Endothelial cell of umbilical vein (primary cell): Measurements from ENCODE around the gene OSER1. TPM values are rescaled to one million over a fixed set of nuclear protein-coding genes. Genes with fewer than 3 reads are reported as not detected.

ENCODE experiments used
- BruUV-seq: library from RNA; stranded (reverse); fragments of 400-500 nt; replicated peaks from 2 replicates; lab custom pipeline; 2021; lab: Mats Ljungman, UMichigan
- CTCF ChIA-PET: fragments of 300-600, 350-600 bp; sonication (Branson Sonifier 250); formaldehyde crosslinking; loops from one replicate; lab custom pipeline; 2021; ENCODE audit warnings: antibody characterized with exemption, inconsistent platforms; lab: Charles Lee
- POLR2A ChIA-PET: fragments of 300-600, 350-600 bp; sonication (Branson Sonifier 250); formaldehyde crosslinking; loops from one replicate; lab custom pipeline; 2021; ENCODE audit warnings: antibody characterized with exemption, inconsistent platforms; lab: Charles Lee
- DNase-seq: peaks from one replicate; pipeline ENCODE4 v3.0.0-alpha.2; 2011; ENCODE audit warnings: low read depth, low spot score
- FAIRE-seq: peaks from 2 replicates; lab custom pipeline; 2011; peaks lifted over from hg19 to GRCh38; lab: Jason Lieb, UNC
- H2AFZ ChIP-seq: 2 replicates; pipeline ENCODE4 v1.6.0; 2012; ENCODE audit warnings: low read depth, low read length, control low read depth, inconsistent platforms
- H3K27ac ChIP-seq: 2 replicates; pipeline ENCODE4 v1.5.1; 2011; ENCODE audit warnings: low read depth, mild to moderate bottlenecking, control low read depth, low read length, moderate library complexity; ENCODE audit not compliant: insufficient read depth
- H3K27me3 ChIP-seq, 2 experiments: 2 replicates each; pipeline versions ENCODE4 v1.6.0 to v1.6.1; 2011; ENCODE audit warnings: low read length in 2 of 2, mixed read lengths in 1 of 2; ENCODE audit not compliant: control insufficient read depth in 2 of 2, insufficient read depth in 2 of 2
- H3K36me3 ChIP-seq, 2 experiments: 2 replicates in 1 of 2; 3 replicates in 1 of 2; pipeline ENCODE4 v1.5.1; 2011; ENCODE audit warnings: low read length in 2 of 2, mild to moderate bottlenecking in 1 of 2, moderate library complexity in 1 of 2; ENCODE audit not compliant: control insufficient read depth in 2 of 2, insufficient read depth in 2 of 2; ENCODE audit errors: extremely low read depth in 1 of 2
- H3K4me1 ChIP-seq: 3 replicates; pipeline ENCODE4 v1.5.1; 2011; ENCODE audit warnings: mild to moderate bottlenecking, low read length; ENCODE audit not compliant: control insufficient read depth, insufficient read depth; ENCODE audit errors: extremely low read depth
- H3K4me2 ChIP-seq: 2 replicates; pipeline ENCODE4 v1.6.1; 2011; ENCODE audit warnings: low read length, control low read depth, mixed read lengths; ENCODE audit not compliant: insufficient read depth
- H3K4me3 ChIP-seq, 3 experiments: fragments of 200-600 bp in 1 of 3; sonication (generic), shearing (Covaris generic) in 1 of 3; replicated peaks in 1 of 3; 2 replicates each; pipeline ENCODE4 v1.5.1; 2011 to 2016; ENCODE audit warnings: control low read depth in 3 of 3, low read length in 3 of 3, mild to moderate bottlenecking in 2 of 3, inconsistent platforms in 1 of 3, low read depth in 1 of 3, moderate library complexity in 1 of 3; ENCODE audit not compliant: insufficient read depth in 1 of 3
- H3K79me2 ChIP-seq: 2 replicates; pipeline ENCODE4 v1.6.0; 2012; ENCODE audit warnings: low read length, inconsistent platforms; ENCODE audit not compliant: control insufficient read depth, insufficient read depth
- H3K9ac ChIP-seq: replicated peaks from 2 replicates; pipeline ENCODE3; 2011; ENCODE audit warnings: low read length, control low read depth; ENCODE audit not compliant: insufficient read depth; ENCODE audit errors: extremely low read depth
- H3K9me1 ChIP-seq: replicated peaks from 3 replicates; pipeline ENCODE4 v1.6.0; 2011; ENCODE audit warnings: mild to moderate bottlenecking, low read length; ENCODE audit not compliant: control insufficient read depth, insufficient read depth; ENCODE audit errors: extremely low read depth
- H3K9me3 ChIP-seq: replicated peaks from 2 replicates; pipeline ENCODE4 v1.5.1; 2012; ENCODE audit warnings: low read length, inconsistent platforms; ENCODE audit not compliant: control insufficient read depth, insufficient read depth
- H4K20me1 ChIP-seq: replicated peaks from 2 replicates; pipeline ENCODE3; 2011; ENCODE audit warnings: mild to moderate bottlenecking, low read length; ENCODE audit not compliant: control insufficient read depth, insufficient read depth; ENCODE audit errors: extremely low read depth
- EZH2 ChIP-seq: IDR thresholded peaks from 2 replicates; pipeline ENCODE4 v1.6.1; 2012; ENCODE audit warnings: borderline replicate concordance, low read depth, mild to moderate bottlenecking, moderate library complexity, low read length, inconsistent platforms; ENCODE audit not compliant: severe bottlenecking
- FOS ChIP-seq: IDR thresholded peaks from 2 replicates; pipeline ENCODE4 v1.6.1; 2011; ENCODE audit warnings: mild to moderate bottlenecking, low read length, moderate library complexity, borderline replicate concordance; ENCODE audit not compliant: insufficient read depth
- GATA2 ChIP-seq: IDR thresholded peaks from 2 replicates; pipeline ENCODE4 v1.7.0; 2011; ENCODE audit warnings: low read depth, mild to moderate bottlenecking, moderate library complexity, mixed read lengths, low read length; ENCODE audit not compliant: insufficient read length, insufficient read depth
- JUN ChIP-seq: IDR thresholded peaks from 2 replicates; pipeline ENCODE4 v1.6.1; 2011; ENCODE audit warnings: borderline replicate concordance, low read depth; ENCODE audit not compliant: insufficient read length, insufficient read depth
- MYC ChIP-seq: IDR thresholded peaks from one replicate; pipeline ENCODE4 v1.6.1; 2011; ENCODE audit warnings: mild to moderate bottlenecking, low read depth, low read length
- POLR2A ChIP-seq: IDR thresholded peaks from 2 replicates; pipeline ENCODE4 v1.6.1; 2012; ENCODE audit warnings: low read depth, mild to moderate bottlenecking, control low read depth, low read length
- POLR2AphosphoS5 ChIP-seq: IDR thresholded peaks from 2 replicates; pipeline ENCODE4 v1.6.1; 2012; ENCODE audit warnings: low read depth, mild to moderate bottlenecking, control low read depth, low read length, moderate library complexity; ENCODE audit not compliant: insufficient read depth
- dilution Hi-C: fragments of 300-500 bp; cut with MboI; formaldehyde crosslinking; loops from one replicate; pipeline ENCODE4 v1.15.0; 2019; ENCODE audit warnings: low sequenced_read_pairs; ENCODE audit not compliant: extremely low pct_ligation_motif_present
- intact Hi-C: fragments of 100-400 bp; cut with micrococcal nuclease; formaldehyde crosslinking; loops from one replicate; pipeline ENCODE4 v1.10.0; 2022
- polyA plus RNA-seq, 4 experiments: library from polyadenylated mRNA; depleted of rRNA in 3 of 4; stranded (reverse) in 3 of 4; unstranded in 1 of 4; fragments of >200 nt; gene quantifications; 2 replicates each; pipeline versions ENCODE4 v1.2.1 to v1.2.3, GENCODE V29; 2011 to 2012; ENCODE audit warnings: missing spikeins in 1 of 4
- total RNA-seq: library from RNA; stranded (reverse); gene quantifications from 2 replicates; pipeline ENCODE4 v1.2.3, GENCODE V29; 2021
- TF ChIP-seq, protein P1 (sequence below), 2 donors: IDR thresholded peaks; 1 replicate in 1 of 2; 2 replicates in 1 of 2; pipeline ENCODE4 v1.5.1; 2011; ENCODE audit warnings: low read length in 2 of 2, mild to moderate bottlenecking in 2 of 2, moderate library complexity in 2 of 2, control low read depth in 1 of 2, inconsistent platforms in 1 of 2, low read depth in 1 of 2; ENCODE audit not compliant: insufficient read depth in 1 of 2; ENCODE audit errors: extremely low read depth in 1 of 2
- TF ChIP-seq, protein P2 (sequence below): IDR thresholded peaks from 2 replicates; pipeline ENCODE4 v1.6.1; 2011; ENCODE audit not compliant: insufficient read depth, insufficient read length

Gene OSER1
- total and polyA plus RNA-seq, 2 donors (not counting 3 experiments of a cell fraction or from before 2014, with no cell fraction given): 30.8 to 36.0 TPM

DNA sequence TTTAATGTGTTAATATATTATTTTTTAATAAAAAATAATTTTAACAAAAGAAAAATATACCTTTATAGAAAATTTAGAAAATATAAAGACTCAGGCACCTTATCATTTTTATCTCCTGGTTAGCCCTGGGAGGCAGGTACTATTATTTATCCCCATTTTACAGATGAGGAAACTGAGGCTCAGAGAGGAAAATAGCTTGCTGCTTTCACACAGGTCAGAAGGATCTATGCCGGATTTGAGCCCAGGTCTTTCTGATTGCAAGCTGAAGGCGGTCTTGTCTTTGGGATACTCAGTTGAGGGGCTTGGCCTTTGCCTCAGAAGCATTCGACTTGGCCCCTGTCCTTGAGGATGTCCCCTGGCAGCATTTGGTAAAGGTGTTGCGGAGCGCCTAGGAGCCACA, 11.5 kb upstream of the OSER1 start:
- Histone ChIP-seq H3K9me1 (no peaks in the 10 kb centered on the region), H3K36me3 (no peaks in the 10 kb centered on the region), H2AFZ (no peak overlapping the region), H4K20me1 (no peaks in the 10 kb centered on the region), H3K27me3 (no peaks in the 10 kb centered on the region), H3K4me2 (no peak overlapping the region), H3K27ac (no peak overlapping the region), H3K4me3 (no peak overlapping the region), H3K4me1 (no peaks in the 10 kb centered on the region), H3K9ac (no peak overlapping the region), H3K79me2 (no peaks in the 10 kb centered on the region), H3K9me3 (no peaks in the 10 kb centered on the region)
- ChIA-PET CTCF (interaction anchor here (1.1 to 1.3 kb wide), 2 partner anchors 8 to 89 kb away, joined by 3 read pairs; partner anchors contain the start of gene FITM2), POLR2A (no interaction called here)
- dilution Hi-C loops (no loop called here), intact Hi-C loops (no loop called here)
- TF ChIP-seq POLR2AphosphoS5: no peak
- TF ChIP-seq GATA2: no peak
- no peak for TF ChIP-seq JUN
- TF ChIP-seq, protein P1, sequence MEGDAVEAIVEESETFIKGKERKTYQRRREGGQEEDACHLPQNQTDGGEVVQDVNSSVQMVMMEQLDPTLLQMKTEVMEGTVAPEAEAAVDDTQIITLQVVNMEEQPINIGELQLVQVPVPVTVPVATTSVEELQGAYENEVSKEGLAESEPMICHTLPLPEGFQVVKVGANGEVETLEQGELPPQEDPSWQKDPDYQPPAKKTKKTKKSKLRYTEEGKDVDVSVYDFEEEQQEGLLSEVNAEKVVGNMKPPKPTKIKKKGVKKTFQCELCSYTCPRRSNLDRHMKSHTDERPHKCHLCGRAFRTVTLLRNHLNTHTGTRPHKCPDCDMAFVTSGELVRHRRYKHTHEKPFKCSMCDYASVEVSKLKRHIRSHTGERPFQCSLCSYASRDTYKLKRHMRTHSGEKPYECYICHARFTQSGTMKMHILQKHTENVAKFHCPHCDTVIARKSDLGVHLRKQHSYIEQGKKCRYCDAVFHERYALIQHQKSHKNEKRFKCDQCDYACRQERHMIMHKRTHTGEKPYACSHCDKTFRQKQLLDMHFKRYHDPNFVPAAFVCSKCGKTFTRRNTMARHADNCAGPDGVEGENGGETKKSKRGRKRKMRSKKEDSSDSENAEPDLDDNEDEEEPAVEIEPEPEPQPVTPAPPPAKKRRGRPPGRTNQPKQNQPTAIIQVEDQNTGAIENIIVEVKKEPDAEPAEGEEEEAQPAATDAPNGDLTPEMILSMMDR (IDR thresholded peaks at IDR 0.05; ENCODE audit: extremely low read depth in 1 of 2, insufficient read depth in 1 of 2, low read depth in 1 of 2, low read length in 2 of 2): no peak
- TF ChIP-seq FOS: no peak
- no peak for TF ChIP-seq EZH2
- TF ChIP-seq, protein P2, sequence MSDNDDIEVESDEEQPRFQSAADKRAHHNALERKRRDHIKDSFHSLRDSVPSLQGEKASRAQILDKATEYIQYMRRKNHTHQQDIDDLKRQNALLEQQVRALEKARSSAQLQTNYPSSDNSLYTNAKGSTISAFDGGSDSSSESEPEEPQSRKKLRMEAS: no peak
- TF ChIP-seq POLR2A: no peak
- TF ChIP-seq MYC: no peak
- BruUV-seq: no TSS peak
- DNase-seq (no peak), FAIRE-seq (no peak)
